Nephron progenitor cell (in vitro differentiated cells): ENCODE data around the gene GPNMB.
"Not testable (repeated sequence)": the region's sequence is repeated elsewhere in the genome, so short reads cannot be mapped to it uniquely, and the experiment has no call there.

Experiments
- DNase-seq: peaks from one replicate; pipeline ENCODE4 v3.0.0; 2021
- H3K27ac Mint-ChIP-seq: 2 replicates; pipeline ENCODE4 v1.8.0; 2021; ENCODE audit warnings: mild to moderate bottlenecking, moderate library complexity, mixed read lengths
- H3K27me3 Mint-ChIP-seq: 2 replicates; pipeline ENCODE4 v1.8.0; 2021; ENCODE audit warnings: mild to moderate bottlenecking, low read depth, mixed read lengths; ENCODE audit not compliant: poor library complexity
- H3K36me3 Mint-ChIP-seq: 2 replicates; pipeline ENCODE4 v1.8.0; 2021; ENCODE audit warnings: low read depth, mixed read lengths
- H3K4me1 Mint-ChIP-seq: 2 replicates; pipeline ENCODE4 v1.8.0; 2021; ENCODE audit warnings: mixed read lengths
- H3K4me3 Mint-ChIP-seq: 2 replicates; pipeline ENCODE4 v1.8.0; 2021; ENCODE audit warnings: mild to moderate bottlenecking, moderate library complexity, mixed read lengths
- H3K9me3 Mint-ChIP-seq: 2 replicates; pipeline ENCODE4 v1.8.0; 2021; ENCODE audit warnings: mild to moderate bottlenecking, moderate library complexity, mixed read lengths
- CTCF ChIP-seq: fragments of 200-600 bp; sonication (generic); IDR thresholded peaks from 2 replicates; pipeline ENCODE4 v1.5.0; 2021; ENCODE audit warnings: antibody characterized with exemption

Gene GPNMB

DNA sequence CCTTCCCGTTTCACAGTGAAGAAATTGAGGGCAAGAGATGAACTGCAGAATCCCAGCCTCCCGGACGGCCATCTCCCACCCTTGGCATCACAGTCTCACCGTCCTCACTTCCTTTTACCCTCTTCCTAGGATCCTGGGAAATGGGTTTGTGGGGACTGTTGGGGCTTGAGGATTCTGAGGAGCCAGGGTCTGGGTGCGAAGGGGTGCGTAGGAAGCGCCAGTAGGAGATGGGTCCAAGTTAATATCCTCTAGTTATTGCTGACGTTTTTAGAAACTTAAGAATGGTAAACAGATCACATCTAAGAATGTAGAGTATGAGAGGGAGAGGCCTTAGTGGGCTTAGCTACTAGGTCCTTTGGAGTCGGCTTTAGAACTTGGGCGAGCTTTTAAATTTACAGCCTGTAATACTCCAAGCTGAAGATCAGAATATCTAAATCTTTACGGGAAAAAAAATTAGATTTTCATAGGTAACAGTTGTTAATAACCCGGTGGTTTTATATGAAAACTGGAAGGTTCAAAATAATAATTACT is 53.3 kb downstream of the GPNMB start:
- peak overlapping the region; percentile 93 for H3K4me3 Mint-ChIP-seq

DNA sequence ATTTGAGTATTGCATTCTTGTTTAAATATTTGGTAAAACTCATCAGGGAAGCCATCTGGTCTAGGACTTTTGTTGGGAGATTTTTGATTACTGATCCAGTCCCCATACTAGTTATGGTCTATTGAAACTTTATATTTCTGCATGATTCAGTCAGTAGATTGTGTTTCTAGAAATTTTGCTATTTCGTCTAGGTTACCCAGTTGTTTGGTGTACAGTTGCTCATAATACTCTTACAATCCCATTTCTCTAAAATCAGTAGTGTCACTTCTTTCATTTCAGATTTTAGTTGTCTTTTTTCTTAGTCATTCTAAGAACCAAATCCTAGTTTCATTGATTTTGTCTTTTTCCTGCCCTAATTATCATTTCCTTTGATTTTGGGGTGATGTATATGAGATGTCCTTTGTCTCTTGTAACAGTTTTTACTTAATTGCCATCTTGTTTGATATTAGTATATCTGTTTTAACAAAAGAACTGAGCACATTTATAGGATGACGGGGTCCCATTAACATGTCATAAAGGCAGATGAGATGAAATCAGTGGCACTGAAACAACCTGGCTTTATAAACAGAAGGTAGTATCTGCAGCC is 60.5 kb downstream of the GPNMB start:
- Mint-ChIP-seq H3K36me3 (peaks cover 91% of the 10 kb centered on the region), H3K27me3 (no peaks in the 10 kb centered on the region), H3K4me3 (no peak overlapping the region), H3K27ac (peak overlapping the region; percentile 52), H3K4me1 (peaks cover 11% of the 10 kb centered on the region), H3K9me3 (peaks cover 9% of the 10 kb centered on the region)
- no peak for DNase-seq
- TF ChIP-seq CTCF: no peak

More for the DNA sequence above, 53.3 kb downstream of the GPNMB start:
- TF ChIP-seq CTCF: no peak
- H3K36me3 Mint-ChIP-seq: peaks cover 32% of the 10 kb centered on the region
- H3K4me1 Mint-ChIP-seq: peaks cover 36% of the 10 kb centered on the region
- DNase-seq: no peak
- peak overlapping the region; percentile 22 for H3K27ac Mint-ChIP-seq
- H3K9me3 Mint-ChIP-seq: peaks cover 16% of the 10 kb centered on the region
- peaks cover 13% of the 10 kb centered on the region for H3K27me3 Mint-ChIP-seq

GRCh38 chr7:23308754-23309153 is 62.2 kb downstream of the GPNMB start:
- peaks cover 92% of the 10 kb centered on the region for H3K36me3 Mint-ChIP-seq
- DNase-seq: no peak
- H3K27me3 Mint-ChIP-seq: no peaks in the 10 kb centered on the region
- peaks cover 9% of the 10 kb centered on the region for H3K9me3 Mint-ChIP-seq
- no peak for TF ChIP-seq CTCF
- no peak overlapping the region for H3K4me3 Mint-ChIP-seq
- no peak overlapping the region for H3K27ac Mint-ChIP-seq
- H3K4me1 Mint-ChIP-seq: no peaks in the 10 kb centered on the region

DNA sequence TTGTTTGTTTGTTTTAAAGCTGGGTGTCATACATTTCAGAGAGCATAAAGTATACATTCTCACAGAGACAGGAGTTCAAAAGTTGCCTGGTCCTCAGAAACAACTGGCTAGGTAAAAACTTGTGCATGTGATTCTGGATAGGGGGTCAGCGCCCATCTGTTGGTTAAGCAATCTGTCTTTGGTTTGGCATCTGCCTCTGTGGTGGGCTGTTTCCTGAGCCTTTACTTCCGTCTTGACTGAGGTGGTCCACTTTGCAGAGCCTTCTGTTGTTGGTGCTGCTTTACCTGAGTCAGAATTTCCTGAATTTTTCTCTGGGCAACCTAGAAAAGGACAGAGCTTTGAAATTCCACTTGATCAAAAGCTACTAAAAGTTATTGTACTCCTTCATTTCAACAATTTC is 65.6 kb downstream of the GPNMB start:
- H3K27me3 Mint-ChIP-seq, H3K9me3 Mint-ChIP-seq, DNase-seq, H3K4me1 Mint-ChIP-seq, H3K4me3 Mint-ChIP-seq: not testable (repeated sequence)
- peak overlapping the region; percentile 54 for H3K27ac Mint-ChIP-seq
- H3K36me3 Mint-ChIP-seq: peaks cover 82% of the 10 kb centered on the region

DNA sequence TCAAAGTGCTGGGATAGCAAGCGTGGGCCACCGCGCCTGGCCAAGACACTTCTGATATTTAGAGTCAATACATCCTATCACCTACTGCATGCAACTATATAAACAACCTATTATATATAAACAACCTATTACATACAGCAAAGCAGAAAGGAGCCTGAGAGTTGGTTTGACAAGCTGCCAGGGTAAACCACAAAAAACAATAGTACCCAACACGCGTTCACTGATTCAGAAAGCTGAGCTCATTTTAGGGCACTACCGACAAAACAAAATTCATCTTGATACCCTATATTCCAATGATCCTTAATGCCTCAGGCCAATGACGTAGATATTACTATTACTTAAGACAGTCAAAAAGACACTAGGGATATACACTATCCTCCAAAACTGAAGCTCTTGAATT is 68.8 kb downstream of the GPNMB start:
- Mint-ChIP-seq H3K27ac (no peak overlapping the region), H3K36me3 (peaks cover 86% of the 10 kb centered on the region), H3K4me3 (no peak overlapping the region), H3K4me1 (no peaks in the 10 kb centered on the region), H3K9me3 (peaks cover 6% of the 10 kb centered on the region), H3K27me3 (no peaks in the 10 kb centered on the region)
- no peak for TF ChIP-seq CTCF
- no peak for DNase-seq
